Adrenal gland (tissue), 5 donors: ENCODE data around the gene GABARAP.

Source experiments
- CTCF ChIP-seq, 6 experiments: fragments of 450-650 bp in 4 of 6; fragments of 200-600 bp in 2 of 6; sonication (generic) in 1 of 6; IDR thresholded peaks; 1 replicate in 5 of 6; 2 replicates in 1 of 6; pipeline versions ENCODE4 v1.5.1 to v1.8.0; 2016 to 2021; ENCODE audit warnings: antibody characterized with exemption in 6 of 6, mild to moderate bottlenecking in 2 of 6, moderate library complexity in 1 of 6
- POLR2A ChIP-seq, 2 donors: fragments of 450-650 bp; IDR thresholded peaks; one replicate each; pipeline ENCODE4 v1.6.1; 2017; ENCODE audit warnings: antibody characterized with exemption in 2 of 2, mild to moderate bottlenecking in 2 of 2, moderate library complexity in 1 of 2
- donor health status: DM: no; HTN: no; CAD: no.

DNA sequence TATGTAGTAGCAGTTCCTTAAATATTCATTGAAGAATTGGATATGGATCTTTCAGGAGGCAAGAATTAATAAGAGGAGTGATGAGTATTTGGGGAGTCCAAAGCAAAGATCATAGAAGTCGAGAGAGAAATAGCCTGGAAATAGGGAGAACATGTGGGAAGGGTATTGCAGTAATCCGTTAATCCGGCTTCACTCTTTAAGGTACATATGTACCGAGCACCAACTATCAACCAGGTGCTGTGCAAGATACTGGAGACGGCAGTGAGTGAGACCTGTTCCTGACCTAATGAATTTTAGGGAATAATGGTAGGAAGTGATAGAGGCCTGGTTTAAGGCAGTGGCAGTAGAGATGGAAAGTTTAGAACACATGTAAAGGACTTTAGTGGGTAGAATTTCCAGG lies 10.8 kb upstream of the GABARAP start:
- no peak for TF ChIP-seq CTCF (IDR thresholded peaks at IDR 0.05)
- TF ChIP-seq POLR2A (IDR thresholded peaks at IDR 0.05): no peak
